CD14-positive monocyte (primary cell): ENCODE data around the gene SLC37A2. TPM values are rescaled to one million over a fixed set of nuclear protein-coding genes. Genes with fewer than 3 reads are reported as not detected.

ENCODE experiments used
- DNase-seq, 3 donors: peaks; one replicate each; pipeline ENCODE4 v3.0.0-alpha.2; 2011 to 2022
- H2AFZ ChIP-seq: 2 replicates; pipeline ENCODE4 v1.6.0; 2012; ENCODE audit warnings: mild to moderate bottlenecking, low read depth, low read length, inconsistent platforms; ENCODE audit not compliant: insufficient read depth, poor library complexity, severe bottlenecking
- H3K27ac ChIP-seq, 2 donors: 1 replicate in 1 of 2; 2 replicates in 1 of 2; pipeline ENCODE4 v1.5.1; 2012 to 2013; ENCODE audit warnings: low read length in 2 of 2, control low read depth in 1 of 2, inconsistent platforms in 1 of 2, low read depth in 1 of 2, mild to moderate bottlenecking in 1 of 2
- H3K27me3 ChIP-seq, 2 donors: one replicate each; pipeline versions ENCODE4 v1.6.0 to v1.6.1; 2011 to 2013; ENCODE audit warnings: low read length in 2 of 2; ENCODE audit not compliant: control insufficient read depth in 2 of 2, insufficient read depth in 2 of 2
- H3K36me3 ChIP-seq, 2 donors: replicated peaks in 1 of 2; 1 replicate in 1 of 2; 2 replicates in 1 of 2; pipeline versions ENCODE4 v1.5.1 to v1.6.1; 2012 to 2013; ENCODE audit warnings: low read length in 2 of 2, control low read depth in 1 of 2, inconsistent platforms in 1 of 2, mild to moderate bottlenecking in 1 of 2; ENCODE audit not compliant: insufficient read depth in 2 of 2, control insufficient read depth in 1 of 2
- H3K4me1 ChIP-seq, 2 donors: 1 replicate in 1 of 2; 2 replicates in 1 of 2; pipeline versions ENCODE4 v1.5.1 to v1.6.1; 2012 to 2013; ENCODE audit warnings: low read length in 2 of 2, control low read depth in 1 of 2, inconsistent platforms in 1 of 2, mild to moderate bottlenecking in 1 of 2, moderate library complexity in 1 of 2; ENCODE audit not compliant: insufficient read depth in 2 of 2, control insufficient read depth in 1 of 2
- H3K4me2 ChIP-seq: replicated peaks from 2 replicates; pipeline ENCODE3; 2012; ENCODE audit warnings: low read length, moderate library complexity, mild to moderate bottlenecking; ENCODE audit not compliant: poor library complexity, severe bottlenecking; ENCODE audit errors: extremely low read depth
- H3K4me3 ChIP-seq, 3 experiments: fragments of 200-600 bp in 1 of 3; sonication (generic) in 1 of 3; replicated peaks in 1 of 3; 1 replicate in 2 of 3; 2 replicates in 1 of 3; pipeline ENCODE4 v1.5.1; 2011 to 2013; ENCODE audit warnings: low read length in 3 of 3, mild to moderate bottlenecking in 3 of 3, control low read depth in 2 of 3, low read depth in 2 of 3, inconsistent platforms in 1 of 3, moderate library complexity in 1 of 3
- H3K79me2 ChIP-seq: 2 replicates; pipeline ENCODE4 v1.6.0; 2012; ENCODE audit warnings: mild to moderate bottlenecking, control low read depth, inconsistent platforms, low read length, moderate library complexity; ENCODE audit not compliant: insufficient read depth
- H3K9ac ChIP-seq: 2 replicates; pipeline ENCODE4 v1.6.0; 2017; ENCODE audit warnings: low read length, mild to moderate bottlenecking; ENCODE audit not compliant: insufficient read depth, poor library complexity, severe bottlenecking
- H3K9me3 ChIP-seq, 2 donors: replicated peaks in 1 of 2; 1 replicate in 1 of 2; 2 replicates in 1 of 2; pipeline versions ENCODE4 v1.5.1 to v1.6.1; 2012 to 2013; ENCODE audit warnings: low read length in 2 of 2, control low read depth in 1 of 2; ENCODE audit not compliant: control insufficient read depth in 1 of 2, insufficient read depth in 1 of 2
- H4K20me1 ChIP-seq: 2 replicates; pipeline ENCODE4 v1.6.0; 2012; ENCODE audit warnings: mild to moderate bottlenecking, low read length, control low read depth, moderate library complexity; ENCODE audit not compliant: insufficient read depth
- H3K27ac Mint-ChIP-seq, 7 donors: one replicate each; pipeline ENCODE4 v1.8.0; 2020; ENCODE audit warnings: mild to moderate bottlenecking in 7 of 7, mixed read lengths in 7 of 7, moderate library complexity in 6 of 7, inconsistent platforms in 2 of 7
- H3K27me3 Mint-ChIP-seq, 3 donors: one replicate each; pipeline ENCODE4 v1.8.0; 2021 to 2022; ENCODE audit warnings: low read depth in 3 of 3, mild to moderate bottlenecking in 3 of 3, mixed read lengths in 3 of 3, moderate library complexity in 3 of 3, inconsistent platforms in 1 of 3
- H3K36me3 Mint-ChIP-seq, 2 donors: one replicate each; pipeline ENCODE4 v1.8.0; 2020; ENCODE audit warnings: mixed read lengths in 2 of 2, inconsistent platforms in 1 of 2, mild to moderate bottlenecking in 1 of 2
- H3K4me1 Mint-ChIP-seq: one replicate; pipeline ENCODE4 v1.8.0; 2020; ENCODE audit warnings: mild to moderate bottlenecking, mixed read lengths
- H3K4me3 Mint-ChIP-seq, 2 donors: one replicate each; pipeline ENCODE4 v1.8.0; 2020; ENCODE audit warnings: mild to moderate bottlenecking in 2 of 2, mixed read lengths in 2 of 2, moderate library complexity in 1 of 2
- H3K9me3 Mint-ChIP-seq, 7 donors: one replicate each; pipeline ENCODE4 v1.8.0; 2020 to 2022; ENCODE audit warnings: mixed read lengths in 7 of 7, mild to moderate bottlenecking in 6 of 7, moderate library complexity in 6 of 7, inconsistent platforms in 2 of 7
- CTCF ChIP-seq: fragments of 200-600 bp; IDR thresholded peaks from one replicate; pipeline ENCODE4 v1.8.0; 2022; ENCODE audit warnings: antibody characterized with exemption, mild to moderate bottlenecking
- WGBS: methylation state at CpG from one replicate; pipeline ENCODE4 v1.1.5; 2013; ENCODE audit warnings: missing lambda C conversion rate; ENCODE audit not compliant: insufficient coverage; 5-methylcytosine and 5-hydroxymethylcytosine counted together
- intact Hi-C, 2 donors: fragments of 100-400 bp; cut with micrococcal nuclease; formaldehyde crosslinking; loops; one replicate each; pipeline versions ENCODE4 v1.15.0 to v1.15.1; 2023
- polyA plus RNA-seq, 3 donors: library from polyadenylated mRNA; depleted of rRNA in 1 of 3; unstranded in 2 of 3; stranded (reverse) in 1 of 3; fragments of 300-500 nt in 2 of 3; fragments of >200 nt in 1 of 3; fragmentation: Illumina TruSeq in 2 of 3; gene quantifications; 1 replicate in 2 of 3; 2 replicates in 1 of 3; pipeline ENCODE4 v1.2.3, GENCODE V29; 2012 to 2021

SLC37A2 gene
- polyA plus RNA-seq, 3 donors, result 70.8 to 81.5 (median 78.9) TPM

GRCh38 chr11:125102510-125102909 is 39.4 kb downstream of the SLC37A2 start:
- peaks cover 5 to 9% of the 10 kb centered on the region in 2 donors for H3K4me1 ChIP-seq
- H3K9me3 Mint-ChIP-seq, result no peaks in the 10 kb centered on the region
- WGBS, result 100% methylated on average over 1 of the region's 7 CpGs
- no peak overlapping the region for H3K4me3 ChIP-seq
- peak overlapping the region in 6 of 7 donors; percentile 22 to 86 (median 70) for H3K27ac Mint-ChIP-seq
- H3K4me3 Mint-ChIP-seq, result no peak overlapping the region
- no peak overlapping the region for H2AFZ ChIP-seq
- H3K9ac ChIP-seq, result no peak overlapping the region
- H3K9me3 ChIP-seq, result no peaks in the 10 kb centered on the region
- H3K36me3 Mint-ChIP-seq, result peaks cover 53 to 60% of the 10 kb centered on the region in 2 donors
- no peaks in the 10 kb centered on the region for H3K27me3 Mint-ChIP-seq
- H3K4me1 Mint-ChIP-seq, result peaks cover 18% of the 10 kb centered on the region
- H3K4me2 ChIP-seq, result no peak overlapping the region
- peak overlapping the region; percentile 54 to 59 for H3K27ac ChIP-seq
- no peak for TF ChIP-seq CTCF
- peak; percentile 39 to 87 (median 42) for DNase-seq
- no peaks in the 10 kb centered on the region for H4K20me1 ChIP-seq
- no peaks in the 10 kb centered on the region for H3K27me3 ChIP-seq
- H3K79me2 ChIP-seq, result peaks cover 11% of the 10 kb centered on the region
- intact Hi-C loops, result no loop called here
- H3K36me3 ChIP-seq, result peaks cover 31 to 55% of the 10 kb centered on the region in 2 donors

- Mint-ChIP-seq H3K4me1 (peaks cover 28% of the 10 kb centered on the region), H3K9me3 (no peaks in the 10 kb centered on the region), H3K4me3 (peak overlapping the region in 1 of 2 donors; percentile 33), H3K27me3 (no peaks in the 10 kb centered on the region), H3K27ac (peak overlapping the region in 1 of 7 donors; percentile 75), H3K36me3 (peaks cover 28 to 29% of the 10 kb centered on the region in 2 donors)
- no peak for DNase-seq
- no CpG with 5 or more reads among the region's 1 CpG for WGBS
- no peak for TF ChIP-seq CTCF
- Histone ChIP-seq H3K27me3 (no peaks in the 10 kb centered on the region), H2AFZ (no peak overlapping the region), H3K27ac (no peak overlapping the region), H3K4me3 (no peak overlapping the region), H3K4me1 (peaks cover 13 to 19% of the 10 kb centered on the region in 2 donors), H3K9ac (no peak overlapping the region), H3K9me3 (no peaks in the 10 kb centered on the region), H3K79me2 (peaks cover 23% of the 10 kb centered on the region), H3K36me3 (peaks cover 1 to 21% of the 10 kb centered on the region in 2 donors), H4K20me1 (no peaks in the 10 kb centered on the region), H3K4me2 (no peak overlapping the region)
- intact Hi-C loops, result no loop called here
These were observed 42.8 kb downstream of the SLC37A2 start for GRCh38 chr11:125105926-125106325.
